Lower leg skin (tissue), 3 donors: ENCODE data around the gene KCNMA1.

Experiments
- CTCF ChIP-seq, 3 donors: fragments of 450-650 bp; IDR thresholded peaks; one replicate each; pipeline ENCODE4 v1.5.1; 2016; ENCODE audit warnings: antibody characterized with exemption in 3 of 3, mild to moderate bottlenecking in 3 of 3, moderate library complexity in 2 of 3
- POLR2A ChIP-seq, 2 donors: fragments of 450-650 bp; IDR thresholded peaks; one replicate each; pipeline ENCODE4 v1.6.1; 2016 to 2017; ENCODE audit warnings: antibody characterized with exemption in 2 of 2, mild to moderate bottlenecking in 1 of 2, moderate library complexity in 1 of 2

- no peak for TF ChIP-seq CTCF (IDR thresholded peaks at IDR 0.05)
- TF ChIP-seq POLR2A (IDR thresholded peaks at IDR 0.05) = no peak
Observed at GRCh38 chr10:77388571-77389100, 249.0 kb downstream of the KCNMA1 start.
